Activated effector memory CD4-positive, alpha-beta T cell treated with anti-CD3 and anti-CD28 coated beads, Interleukin-2, amount 50 U/mL, for 16 hours (primary cell): ENCODE measurements around the gene ASIC5.
"Not testable (repeated sequence)": the region's sequence is repeated elsewhere in the genome, so short reads cannot be mapped to it uniquely, and the experiment has no call there.

ENCODE experiments used
- DNase-seq: peaks from one replicate; pipeline ENCODE4 v3.0.0-alpha.2; 2020

The ASIC5 gene, protein sequence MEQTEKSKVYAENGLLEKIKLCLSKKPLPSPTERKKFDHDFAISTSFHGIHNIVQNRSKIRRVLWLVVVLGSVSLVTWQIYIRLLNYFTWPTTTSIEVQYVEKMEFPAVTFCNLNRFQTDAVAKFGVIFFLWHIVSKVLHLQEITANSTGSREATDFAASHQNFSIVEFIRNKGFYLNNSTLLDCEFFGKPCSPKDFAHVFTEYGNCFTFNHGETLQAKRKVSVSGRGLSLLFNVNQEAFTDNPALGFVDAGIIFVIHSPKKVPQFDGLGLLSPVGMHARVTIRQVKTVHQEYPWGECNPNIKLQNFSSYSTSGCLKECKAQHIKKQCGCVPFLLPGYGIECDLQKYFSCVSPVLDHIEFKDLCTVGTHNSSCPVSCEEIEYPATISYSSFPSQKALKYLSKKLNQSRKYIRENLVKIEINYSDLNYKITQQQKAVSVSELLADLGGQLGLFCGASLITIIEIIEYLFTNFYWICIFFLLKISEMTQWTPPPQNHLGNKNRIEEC

DNA sequence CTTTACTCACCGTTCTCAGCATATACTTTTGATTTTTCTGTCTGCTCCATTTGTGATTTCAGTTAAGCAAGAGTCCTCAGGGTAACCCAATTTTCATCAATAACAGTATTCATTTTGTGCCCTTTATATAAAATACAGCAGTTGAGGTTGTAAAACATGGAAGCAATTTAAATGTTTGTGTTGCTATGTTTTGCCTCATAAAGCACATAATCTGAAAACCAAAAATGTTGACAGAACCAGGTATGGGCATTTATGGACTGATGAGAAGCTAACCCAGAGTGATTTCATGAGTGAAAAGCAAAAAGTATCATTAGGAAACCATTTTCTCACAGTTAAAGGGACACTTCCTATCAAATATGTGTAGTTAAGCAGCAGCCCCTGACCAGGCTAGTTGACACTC is at the start of gene ASIC5:
ASIC5 (minus strand) TSS at position 101 of the 400 bp plus-strand sequence; CDS start at position 50, 51 bp downstream.
- no peak for DNase-seq

DNA sequence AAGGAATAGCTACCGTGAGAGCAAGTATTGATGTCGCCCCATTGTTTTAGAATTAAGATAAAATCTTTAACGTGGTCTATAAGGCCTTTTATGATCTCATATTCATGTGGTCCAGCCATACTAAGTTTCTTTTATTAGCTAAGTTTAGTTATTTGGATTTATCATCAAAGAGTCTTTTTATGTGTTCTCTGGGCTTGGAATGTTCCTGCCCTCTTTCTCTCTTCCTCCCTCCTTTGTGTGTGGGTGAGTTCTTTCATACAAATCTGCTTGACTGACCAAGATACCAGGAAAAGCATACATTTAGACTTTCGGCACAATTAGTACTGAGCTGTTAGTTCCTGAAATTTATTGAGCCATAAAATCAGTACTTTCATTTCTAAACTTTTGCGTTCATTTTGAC is 48.7 kb upstream of the ASIC5 start:
- no peak for DNase-seq

DNA sequence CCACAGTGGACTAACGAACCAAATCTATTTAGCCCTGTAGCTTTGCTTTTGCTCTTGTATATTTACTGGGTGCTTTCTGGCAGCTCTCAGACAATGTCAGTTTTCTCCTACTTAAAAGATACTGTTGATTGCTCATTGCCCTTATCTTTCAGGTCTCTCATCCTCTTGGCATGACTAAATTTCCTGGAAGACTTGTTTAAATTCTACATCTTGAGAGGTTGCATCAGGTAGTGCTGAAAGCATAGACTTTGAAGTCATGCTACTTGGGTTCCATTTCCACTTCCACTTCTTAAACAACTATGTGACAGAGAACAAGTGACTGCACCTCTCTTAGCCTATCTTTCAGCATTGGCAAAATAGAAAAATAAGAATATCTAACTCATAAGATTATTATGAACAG is 45.8 kb upstream of the ASIC5 start:
- DNase-seq, result no peak

DNA sequence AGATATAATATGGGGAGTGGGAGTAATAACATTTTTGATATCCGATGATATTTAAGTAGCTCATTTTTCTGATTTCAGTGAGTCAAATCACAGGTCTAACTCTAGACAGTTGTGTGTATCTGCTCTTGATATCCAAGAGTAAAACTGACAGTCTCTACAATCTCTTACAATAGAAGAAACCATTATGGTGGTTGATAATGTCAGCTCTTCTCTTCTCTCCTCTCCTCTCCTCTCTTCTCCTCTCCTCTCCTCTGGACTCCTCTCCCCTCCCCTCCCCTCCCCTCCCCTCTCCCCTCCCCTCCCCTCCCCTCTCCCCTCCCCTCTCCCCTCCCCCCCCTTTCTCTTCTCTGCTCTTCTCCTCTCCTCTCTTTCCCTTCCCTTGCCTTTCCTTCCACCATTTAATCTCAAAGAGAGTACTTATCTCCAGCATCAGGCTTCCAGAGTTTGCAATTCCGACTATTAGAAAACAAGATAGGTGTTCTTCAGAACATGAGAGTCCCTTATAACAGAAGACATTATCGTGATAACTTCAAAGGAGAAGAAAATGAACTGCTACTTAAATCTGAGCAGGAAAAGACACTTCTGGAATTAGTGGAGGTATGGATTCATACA is 43.6 kb upstream of the ASIC5 start:
- DNase-seq, result no peak

DNA sequence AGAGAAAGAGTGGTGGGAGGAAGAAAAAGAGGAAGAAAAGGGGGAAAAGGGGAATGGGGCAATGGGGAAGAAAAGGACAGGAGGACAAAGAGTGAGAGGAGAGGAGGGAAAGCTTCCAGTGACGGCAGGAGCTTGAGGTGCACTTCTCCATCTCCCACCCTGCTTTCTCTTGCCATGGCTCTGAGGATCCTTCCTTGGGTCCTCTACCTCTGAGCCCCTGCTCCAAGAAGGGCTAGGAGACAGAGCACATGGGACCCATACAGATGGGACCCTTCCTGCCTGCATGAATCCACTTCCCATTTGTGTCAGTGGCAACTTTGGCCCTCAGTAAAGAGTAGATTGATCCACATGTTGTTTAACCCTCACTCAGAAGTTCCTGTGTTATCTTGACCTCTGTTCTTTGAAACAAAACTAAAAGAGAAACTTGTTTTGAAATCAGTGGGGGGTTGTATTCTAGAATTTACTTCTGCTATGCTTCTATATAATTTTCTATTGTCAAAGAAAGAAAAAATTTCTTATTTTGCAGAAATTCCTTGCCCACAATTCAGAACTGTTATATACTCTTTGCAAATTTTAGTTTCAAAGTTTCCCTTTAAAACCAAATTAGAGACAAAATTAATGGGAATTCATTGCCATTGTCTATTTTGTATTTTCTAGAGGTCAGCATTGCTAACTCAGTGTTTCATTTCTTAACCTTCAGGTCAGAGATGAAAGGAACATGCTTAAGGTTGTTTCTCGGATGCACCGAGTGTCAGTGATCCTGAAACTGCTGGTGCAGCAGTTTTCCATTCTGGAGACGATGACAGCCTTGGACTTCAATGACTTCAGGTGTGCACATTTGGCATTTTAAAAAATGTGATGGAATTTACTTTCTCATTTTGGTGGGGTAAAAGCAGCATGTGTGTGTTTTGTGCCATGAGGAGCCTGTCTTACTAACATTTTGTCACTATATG is 42.4 kb upstream of the ASIC5 start:
- DNase-seq, result no peak

DNA sequence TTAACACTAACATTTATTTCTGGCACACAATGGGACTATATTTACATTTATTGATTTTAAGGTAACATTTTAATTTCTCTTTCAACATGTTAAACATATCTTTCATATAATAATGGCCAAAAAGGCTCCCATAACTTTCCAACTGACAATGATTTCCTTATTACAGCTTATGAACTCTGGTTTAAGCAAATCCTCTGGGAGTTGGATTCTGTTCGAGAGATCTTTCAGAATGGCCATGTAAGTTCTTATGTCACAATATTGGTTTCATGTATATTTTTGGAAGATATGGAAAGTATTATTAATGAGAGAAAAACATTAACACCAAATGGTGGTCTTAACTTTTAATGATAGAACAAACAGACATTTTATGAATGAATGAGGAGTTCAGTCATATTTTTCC is 41.5 kb upstream of the ASIC5 start:
- no peak for DNase-seq

DNA sequence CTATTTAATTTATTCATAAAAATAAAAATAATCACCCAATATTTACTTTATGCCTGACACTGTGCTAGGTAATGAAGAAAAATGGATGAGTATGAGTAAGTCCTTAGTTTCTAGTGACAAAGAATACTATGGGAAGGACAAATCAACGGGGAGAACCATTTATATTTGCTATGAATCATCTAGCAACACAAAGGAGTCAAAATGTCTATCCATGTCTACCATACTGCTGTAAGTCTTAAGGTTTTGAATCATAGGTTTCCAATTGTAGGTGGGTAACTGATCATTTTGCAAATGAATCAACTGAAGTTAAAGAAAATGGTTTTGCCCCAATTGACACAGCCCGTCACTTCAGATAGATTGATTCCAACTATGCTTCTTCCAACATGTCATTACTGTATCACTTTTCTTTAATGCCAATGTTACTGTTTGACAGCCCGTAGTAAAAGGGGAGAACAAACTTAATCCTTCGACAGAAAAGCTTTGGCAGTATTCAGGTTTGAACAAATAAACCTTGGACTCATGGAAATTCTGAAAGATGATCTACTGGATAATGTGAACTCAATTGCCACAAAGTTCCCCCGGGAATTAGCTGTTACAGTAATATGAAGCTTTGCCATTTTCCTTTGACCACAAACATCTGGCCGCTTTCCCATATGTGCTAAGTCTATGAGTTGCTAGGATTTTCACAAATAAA is 40.6 kb upstream of the ASIC5 start:
- no peak for DNase-seq

DNA sequence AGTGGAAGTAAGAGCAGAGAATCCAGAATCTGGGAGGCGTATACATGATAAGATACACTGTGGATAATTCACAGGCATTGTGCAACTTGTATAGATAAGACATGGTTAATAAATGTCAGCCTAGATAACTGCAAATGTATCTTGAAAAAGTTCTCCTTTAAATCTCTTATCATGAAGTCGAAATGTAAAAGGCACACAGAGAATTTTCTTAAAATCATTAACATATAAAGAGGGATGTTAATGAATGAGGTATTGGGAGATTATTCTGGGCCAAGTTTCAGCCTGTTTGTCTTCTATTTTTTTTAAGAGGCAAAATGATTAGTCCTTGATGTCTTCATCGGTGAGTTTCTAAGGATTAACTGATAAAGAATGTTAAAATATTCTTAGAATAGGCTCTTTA is 38.3 kb upstream of the ASIC5 start:
- no peak for DNase-seq

DNA sequence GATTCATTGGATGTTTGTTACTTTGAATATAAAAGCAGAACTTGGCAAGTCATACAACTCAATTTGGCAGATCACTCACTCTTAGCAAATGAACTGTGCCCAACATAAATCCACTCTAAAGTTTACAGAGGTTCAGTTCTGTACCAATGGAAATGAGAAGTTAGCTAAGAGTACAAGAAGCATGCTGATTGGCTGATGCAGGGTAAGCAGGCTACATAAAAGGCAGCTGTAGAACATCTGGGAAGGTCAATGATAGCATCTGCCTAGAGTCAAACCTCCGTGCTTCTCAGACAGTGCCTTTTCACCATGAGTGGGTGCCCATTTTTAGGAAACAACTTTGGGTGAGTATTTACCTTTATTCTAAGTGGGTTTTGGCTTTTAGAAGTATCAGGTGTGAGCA is 37.4 kb upstream of the ASIC5 start, which contains the start of gene TDO2:
TDO2 (plus strand) TSS at position 244 of the 400 bp plus-strand sequence; CDS start at position 307, 63 bp downstream.
- DNase-seq, result no peak

DNA sequence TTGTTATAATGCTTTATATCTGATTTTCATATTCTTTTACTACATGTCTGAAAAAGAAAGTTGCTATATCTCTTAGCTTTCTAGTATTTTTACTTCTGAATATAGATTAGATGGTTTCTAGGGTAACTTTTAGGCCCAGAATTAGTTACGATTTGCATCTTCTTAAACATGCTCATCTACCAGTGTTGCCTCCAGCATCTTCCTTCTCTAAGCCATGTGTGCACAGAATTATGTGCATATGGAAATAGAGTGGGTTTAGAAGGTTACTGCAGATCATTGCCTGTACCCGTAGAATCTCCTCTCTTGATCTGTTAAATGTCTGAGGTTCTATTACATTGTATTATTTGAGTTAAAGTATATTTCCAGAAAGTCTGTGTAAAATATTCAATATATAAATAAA is 34.9 kb upstream of the ASIC5 start:
- no peak for DNase-seq

DNA sequence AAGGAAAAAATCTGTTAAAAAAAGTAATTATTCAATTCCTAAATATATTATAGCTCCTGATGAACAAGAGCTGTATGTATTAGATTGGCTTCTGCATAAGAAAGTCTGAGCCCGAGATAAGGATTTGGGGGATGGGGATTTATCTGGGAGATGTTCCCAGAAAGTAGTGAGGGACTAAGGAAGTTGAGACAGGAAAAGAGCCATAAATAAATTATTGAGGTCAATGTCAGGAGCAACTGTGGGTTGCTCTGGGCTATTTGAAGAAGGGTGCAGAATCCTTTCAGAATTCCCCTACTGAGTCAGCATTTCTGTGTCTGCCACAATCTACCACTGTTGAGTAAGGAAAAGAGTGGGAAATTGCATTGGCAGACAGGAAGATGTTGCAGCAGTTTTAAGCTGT is 34.3 kb upstream of the ASIC5 start:
- no peak for DNase-seq

DNA sequence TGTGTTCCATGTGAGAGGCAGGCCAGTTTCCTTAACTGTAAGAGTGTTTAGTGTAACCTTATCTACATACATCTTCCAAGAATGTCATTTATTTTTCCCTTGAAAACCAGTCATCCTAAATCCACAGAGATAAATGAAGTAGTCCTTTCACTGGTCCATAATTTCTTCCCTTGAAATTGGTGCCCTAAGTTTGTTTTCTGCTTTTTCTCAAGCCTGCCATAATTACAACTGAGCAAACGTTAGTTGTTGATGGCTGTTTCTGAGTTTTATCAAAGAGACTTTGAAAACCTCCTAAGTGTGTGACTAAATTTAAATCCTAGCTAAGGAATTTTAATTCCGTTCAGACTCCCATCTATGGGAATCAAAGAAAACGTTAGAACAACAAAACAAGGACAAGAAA is 33.8 kb upstream of the ASIC5 start:
- no peak for DNase-seq

DNA sequence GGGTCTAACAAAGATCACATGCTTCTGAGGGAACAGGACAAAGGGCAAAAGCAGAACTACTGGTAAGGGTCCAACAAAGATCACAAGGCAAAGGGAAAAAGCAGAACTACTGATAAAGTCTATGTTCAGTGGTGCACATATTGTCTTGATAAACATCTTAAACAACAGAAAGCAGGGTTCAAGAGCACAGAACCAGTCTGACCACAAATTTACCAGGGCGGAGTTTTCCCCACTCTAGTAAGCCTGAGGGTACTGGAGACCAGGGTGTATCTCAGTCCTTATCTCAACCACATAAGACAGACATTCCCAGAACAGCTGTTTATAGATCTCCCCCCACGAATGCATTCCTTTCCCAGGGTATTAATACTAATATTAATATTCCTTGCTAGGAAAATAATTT is 32.3 kb upstream of the ASIC5 start:
- DNase-seq, result not testable (repeated sequence)

DNA sequence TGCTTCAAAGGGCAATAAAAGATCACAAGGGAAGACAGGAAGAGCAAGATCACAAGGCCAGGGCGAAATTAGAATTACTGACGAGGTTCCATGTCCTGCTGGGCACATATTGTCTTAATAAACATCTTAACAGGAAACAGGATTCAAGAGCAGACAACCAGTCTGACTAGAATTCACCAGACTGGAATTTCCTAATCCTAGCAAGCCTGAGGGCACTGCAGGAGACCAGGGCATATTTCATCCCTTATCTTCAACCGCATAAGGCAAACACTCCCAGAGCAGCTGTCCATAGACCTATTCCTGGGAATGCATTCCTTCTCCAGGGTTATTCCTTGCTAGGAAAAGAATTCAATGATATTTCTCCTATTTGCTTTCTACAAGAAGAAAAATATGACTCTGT is 25.0 kb upstream of the ASIC5 start:
- no peak for DNase-seq

DNA sequence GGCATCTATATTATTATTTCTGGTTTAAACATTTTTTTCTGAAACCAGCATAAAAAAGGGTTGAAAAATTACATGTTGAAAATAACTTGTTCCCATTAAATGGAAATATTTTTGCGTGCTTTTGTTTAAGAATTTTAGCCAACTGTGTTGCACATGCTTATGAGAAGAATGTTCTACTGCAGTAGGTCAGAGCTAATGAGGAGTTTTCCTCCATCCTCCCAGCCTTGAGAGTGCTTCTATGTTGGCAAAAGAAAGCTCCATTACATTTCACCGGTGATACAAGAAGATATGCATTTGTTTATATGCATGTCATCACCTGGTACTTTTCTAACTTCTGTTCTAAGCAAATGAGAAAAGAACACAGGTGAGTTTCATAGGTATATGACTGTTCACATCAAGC is 23.9 kb upstream of the ASIC5 start:
- DNase-seq, result no peak

DNA sequence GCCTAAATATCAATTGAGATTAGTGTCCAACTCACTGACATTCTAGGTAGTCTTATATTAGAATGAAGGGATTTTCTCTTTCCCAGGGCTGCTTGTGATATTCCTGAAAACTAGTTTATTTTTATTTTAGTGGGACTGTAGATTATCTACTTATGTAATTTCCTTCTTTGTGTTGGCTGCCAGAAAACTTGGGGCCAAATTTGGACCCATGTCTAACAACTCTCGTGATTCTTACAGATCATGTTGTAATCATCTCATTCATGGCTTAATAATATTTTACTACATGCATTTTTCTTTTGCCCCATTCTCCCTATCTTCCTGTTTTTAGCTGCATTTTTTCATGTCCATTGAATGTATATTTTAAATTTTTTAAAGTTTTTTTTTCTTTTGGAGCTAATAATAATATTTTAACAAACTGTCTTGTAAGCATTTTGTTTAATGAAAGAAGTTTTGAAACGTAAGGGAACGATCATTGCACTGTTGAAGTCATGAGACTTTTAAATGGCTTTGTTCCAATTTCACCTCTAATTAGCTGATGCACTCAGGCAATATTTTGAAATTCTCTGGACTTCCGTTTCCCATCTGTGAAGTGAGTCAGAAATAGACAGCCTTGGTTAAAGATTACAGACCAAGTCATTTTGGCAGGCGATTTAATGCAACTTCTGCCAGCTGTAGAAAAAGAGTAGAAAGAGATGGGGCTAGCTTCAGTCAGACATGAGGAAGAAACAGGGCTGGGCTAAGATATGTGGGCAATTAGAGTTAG is 23.1 kb upstream of the ASIC5 start:
- no peak for DNase-seq

DNA sequence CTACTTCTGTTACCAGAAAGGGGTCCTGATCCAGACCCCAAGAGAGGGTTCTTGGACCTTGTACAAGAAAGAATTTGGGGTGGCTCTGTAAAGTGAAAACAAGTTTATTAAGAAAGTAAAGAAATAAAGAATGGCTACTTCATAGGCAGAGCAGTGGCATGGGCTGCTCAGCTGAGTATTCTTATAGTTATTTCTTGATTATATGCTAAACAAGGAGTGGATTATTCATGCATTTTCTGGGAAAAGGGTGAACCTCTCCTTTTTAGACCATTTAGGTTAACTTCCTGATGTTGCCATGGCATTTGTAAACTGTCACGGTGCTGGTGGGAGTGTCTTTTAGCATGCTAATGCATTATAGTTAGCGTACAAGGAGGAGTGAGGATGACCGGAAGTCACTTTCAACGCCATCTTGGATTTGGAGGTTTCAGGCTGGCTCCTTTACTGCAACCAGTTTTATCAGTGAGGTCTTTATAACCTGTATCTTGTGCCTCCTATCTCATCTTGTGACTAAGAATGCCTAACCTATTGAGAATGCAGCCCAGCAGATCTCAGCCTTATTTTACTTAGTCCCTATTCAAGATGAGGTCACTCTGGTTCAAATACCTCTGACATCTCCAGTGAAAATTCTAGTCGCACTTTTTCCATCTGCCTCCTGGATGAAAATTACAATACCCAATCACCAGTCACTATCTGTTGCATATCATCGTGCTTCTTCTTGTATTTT is 21.9 kb upstream of the ASIC5 start:
- DNase-seq, result no peak

DNA sequence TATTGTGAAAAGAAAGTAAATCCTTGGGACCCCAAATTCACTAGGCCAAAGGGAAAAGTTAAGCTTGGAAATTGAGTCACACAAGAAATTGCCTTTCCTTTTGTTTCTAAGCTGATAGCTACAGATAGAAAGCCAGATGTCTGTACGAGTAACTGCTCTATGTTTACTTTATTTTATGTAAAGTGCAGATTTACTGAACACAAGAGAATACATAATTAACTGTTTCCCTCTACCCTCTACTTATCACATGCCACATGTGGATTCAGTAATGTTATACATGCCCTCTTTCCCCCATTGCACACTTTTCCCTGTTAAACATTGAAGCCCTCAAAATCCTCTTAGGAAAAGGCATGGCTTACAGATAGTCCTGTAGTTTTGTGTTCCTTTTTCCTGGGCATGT is 21.0 kb upstream of the ASIC5 start:
- DNase-seq, result no peak

DNA sequence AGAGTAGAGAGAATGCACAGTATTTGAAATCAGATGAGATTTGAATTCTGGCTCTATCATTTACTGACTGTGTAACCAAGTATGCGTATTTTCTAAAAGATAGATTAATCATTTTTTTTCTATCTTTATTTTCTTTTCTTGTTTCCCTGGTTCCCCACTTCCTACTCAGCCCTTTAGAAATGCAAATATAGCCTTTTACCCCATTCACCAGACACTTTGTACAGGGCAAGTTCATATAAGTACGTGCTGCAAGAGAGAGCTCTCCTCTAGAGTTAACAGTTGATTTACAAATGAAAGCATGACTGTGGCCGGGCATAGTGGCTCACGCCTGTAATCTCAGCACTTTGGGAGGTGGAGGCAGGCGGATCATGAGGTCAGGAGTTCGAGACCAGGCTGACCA is 19.6 kb upstream of the ASIC5 start:
- no peak for DNase-seq

DNA sequence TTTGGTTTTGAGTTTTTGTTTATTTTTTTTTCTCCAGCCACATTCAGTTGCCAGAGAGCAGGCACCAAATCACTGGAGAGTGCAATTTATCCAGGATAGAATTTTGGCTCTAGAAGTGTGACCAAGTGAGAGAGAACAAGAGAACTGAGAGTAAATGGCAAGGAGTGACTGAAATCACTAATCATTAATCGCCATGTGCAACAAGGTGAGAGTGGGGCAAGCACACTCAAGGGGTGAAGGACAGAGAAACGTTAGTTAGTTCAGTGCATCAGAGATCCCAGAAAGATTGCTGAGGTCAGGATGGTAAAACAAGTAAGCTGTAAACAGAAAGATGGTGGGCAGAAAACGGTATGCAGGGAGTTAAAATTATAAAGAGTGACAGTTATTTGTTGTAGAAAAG is 17.8 kb upstream of the ASIC5 start:
- DNase-seq, result no peak

DNA sequence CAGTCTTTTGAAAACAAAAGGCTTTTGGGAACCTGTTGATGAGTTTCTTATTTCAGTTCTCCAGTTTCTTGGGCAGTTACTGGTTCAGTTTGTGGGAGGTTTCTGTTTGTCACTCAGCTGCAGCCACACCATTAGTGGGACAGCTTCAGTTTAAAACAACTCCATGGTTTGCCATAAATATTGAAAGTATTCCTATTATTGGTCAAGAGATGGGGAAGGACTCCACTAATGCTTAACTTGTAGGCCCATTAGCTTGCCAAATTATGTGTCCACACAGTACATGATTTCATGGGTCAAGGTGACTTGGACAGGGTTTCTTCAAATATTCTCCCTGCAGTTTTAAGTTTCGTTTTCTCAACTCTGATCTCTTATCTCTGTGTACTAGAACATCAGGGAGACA is 15.5 kb upstream of the ASIC5 start:
- no peak for DNase-seq
